ENCODE measurements around the gene RTKN2. TPM values are rescaled to one million over a fixed set of nuclear protein-coding genes. Genes with fewer than 3 reads are reported as not detected.

The RTKN2 gene
- total and polyA plus RNA-seq, 2 of the 4 experiments (the other 2 are of a cell fraction), result 0.75 to 0.90 TPM

DNA sequence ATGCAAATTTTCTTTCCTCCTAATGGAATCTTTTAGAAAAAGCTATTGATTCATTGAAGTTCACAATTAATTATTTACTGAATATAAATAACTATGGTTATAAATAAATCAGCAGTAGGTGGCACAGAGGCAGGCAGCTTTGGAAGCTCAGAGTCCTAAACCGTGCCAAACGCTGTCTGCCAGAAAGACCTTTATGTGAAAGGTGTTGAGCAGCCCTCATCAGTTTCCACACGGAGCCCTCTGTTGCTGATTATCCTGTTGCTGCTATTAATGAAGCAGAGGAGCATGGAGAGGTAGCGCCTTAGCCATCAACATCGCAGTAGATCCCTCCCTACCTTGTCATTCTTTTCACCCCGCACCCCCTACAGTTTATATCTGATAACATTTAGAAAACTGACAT, 51.0 kb downstream of the RTKN2 start:
- Histone ChIP-seq H3K27me3 (ENCODE audit: control insufficient read depth, insufficient read depth, low read length) (no peaks in the 10 kb centered on the region), H3K4me3 (ENCODE audit: insufficient read depth, low read depth, low read length) (no peak overlapping the region), H3K18ac (ENCODE audit: low read depth, low read length) (no peak overlapping the region; the same call in 1 of the 2 replicates), H3K27ac (ENCODE audit: insufficient read depth, low read length) (no peak overlapping the region), H3K4ac (ENCODE audit: low read depth, low read length) (no peak overlapping the region), H2BK120ac (ENCODE audit: low read depth, low read length) (no peak overlapping the region; the same call in 1 of the 2 replicates), H2BK15ac (ENCODE audit: low read depth, low read length) (peak overlapping the region; percentile 32; the same call in 1 of the 3 replicates), H3K14ac (replicated peaks; ENCODE audit: low read depth, low read length) (0 out of 2 replicates have a peak overlapping the region, but pooled peaks have one; percentile 8), H4K5ac (ENCODE audit: low read depth, low read length) (no peak overlapping the region), H2AK9ac (replicated peaks; ENCODE audit: low read depth, low read length, poor library complexity) (no peak overlapping the region), H3K4me2 (ENCODE audit: low read depth, low read length) (no peak overlapping the region), H4K8ac (ENCODE audit: low read depth in 2 of 2, low read length in 2 of 2) (no peak overlapping the region; a peak in 1 of 4 replicates), H3K4me1 (ENCODE audit: control insufficient read depth, insufficient read depth, low read length) (no peaks in the 10 kb centered on the region), H3K9ac (ENCODE audit: low read depth, low read length) (no peak overlapping the region), H2BK20ac (ENCODE audit: low read depth, low read length) (0 out of 2 replicates have a peak overlapping the region, but pooled peaks have one; percentile 50), H2BK5ac (ENCODE audit: low read depth, low read length, poor library complexity, severe bottlenecking) (no peak overlapping the region), H3K36me3 (ENCODE audit: control insufficient read depth, insufficient read depth, low read length) (no peaks in the 10 kb centered on the region), H4K20me1 (ENCODE audit: insufficient read depth, low read length) (no peaks in the 10 kb centered on the region), H3K56ac (ENCODE audit: extremely low read depth, insufficient read depth, low read length) (no peak overlapping the region), H2AFZ (replicated peaks; ENCODE audit: low read length, poor library complexity) (peak overlapping the region; percentile 44), H4K91ac (ENCODE audit: insufficient read depth, low read depth, low read length) (no peak overlapping the region), H3K23ac (ENCODE audit: low read depth, low read length) (no peak overlapping the region), H3K79me1 (ENCODE audit: low read depth in 1 of 2, low read length in 2 of 2) (no peaks in the 10 kb centered on the region), H3K9me3 (ENCODE audit: control insufficient read depth, insufficient read depth, low read length) (no peaks in the 10 kb centered on the region), H3K9me1 (ENCODE audit: insufficient read depth, low read length) (no peaks in the 10 kb centered on the region; the same call in 1 of the 2 replicates), H2AK5ac (ENCODE audit: low read depth, low read length) (no peak overlapping the region)
- no TSS peak for BruUV-seq (replicated peaks)
- no peak for DNase-seq
- WGBS, 2 experiments (ENCODE audit: extremely low coverage in 2 of 2, insufficient read length in 1 of 2), result no CpG with 5 or more reads among the region's 6 CpGs
- ATAC-seq (ENCODE audit: low read depth), result no peak
- dilution Hi-C loops (cut with HindIII; ENCODE audit: low sequenced_read_pairs, unreplicated experiment), result no loop called here
- ChIA-PET CTCF (interaction anchor here (0.6 kb wide), 1 partner anchor 1473 kb away, joined by 4 read pairs; no protein-coding TSS in a partner anchor), POLR2A (ENCODE audit: unreplicated experiment) (no interaction called here)
- intact Hi-C loops (cut with micrococcal nuclease), result no loop called here
- in situ Hi-C loops (cut with MboI; ENCODE audit: low sequenced_read_pairs), result no loop called here
- TF ChIP-seq CHD1 (IDR thresholded peaks at IDR 0.05; ENCODE audit: low read depth, low read length), result no peak
- TF ChIP-seq USF2 (IDR thresholded peaks at IDR 0.05; ENCODE audit: low read depth, low read length), result no peak
- no peak for TF ChIP-seq RFX5 (IDR thresholded peaks at IDR 0.05; ENCODE audit: low read depth, low read length)
- TF ChIP-seq RCOR1 (IDR thresholded peaks at IDR 0.05; ENCODE audit: insufficient replicate concordance, low read length), result no peak
- no peak for TF ChIP-seq CEBPB (IDR thresholded peaks at IDR 0.05; ENCODE audit: low read depth, low read length)
- TF ChIP-seq BHLHE40 (IDR thresholded peaks at IDR 0.05; ENCODE audit: low read depth, low read length), result no peak
- no peak for TF ChIP-seq MAFK (IDR thresholded peaks at IDR 0.05; ENCODE audit: low read depth, low read length)
- no peak for TF ChIP-seq POLR2A (IDR thresholded peaks at IDR 0.05; ENCODE audit: low read depth, low read length)
- no peak for TF ChIP-seq MXI1 (IDR thresholded peaks at IDR 0.05; ENCODE audit: borderline replicate concordance, low read depth, low read length)
- TF ChIP-seq MAZ (IDR thresholded peaks at IDR 0.05; ENCODE audit: borderline replicate concordance, low read depth, low read length), result no peak
- no peak for TF ChIP-seq CTCF (conservative IDR thresholded peaks at IDR 0.05; ENCODE audit: low read depth, low read length)
- TF ChIP-seq NFE2L2 (IDR thresholded peaks at IDR 0.05; ENCODE audit: low read depth, low read length), result no peak
- TF ChIP-seq FOS (IDR thresholded peaks at IDR 0.05; ENCODE audit: low read depth, low read length), result no peak
- TF ChIP-seq ELK1 (IDR thresholded peaks at IDR 0.05; ENCODE audit: borderline replicate concordance, low read depth, low read length), result no peak
- no peak for TF ChIP-seq SMC3 (IDR thresholded peaks at IDR 0.05; ENCODE audit: low read depth, low read length)
- no peak for TF ChIP-seq RAD21 (IDR thresholded peaks at IDR 0.05; ENCODE audit: low read length)

Measured in IMR-90 (cell line).